HG03439 (cell line): ENCODE data around the gene EIF2B1.
A peak's percentile ranks its signal among the peaks of the same experiment; 100 is the strongest.

ENCODE experiments used
- ATAC-seq: cut with Tn5 transposase; IDR thresholded peaks from one replicate; pipeline ENCODE4 v1.9.1; 2021; ENCODE audit warnings: mild to moderate bottlenecking, moderate library complexity; ENCODE audit not compliant: unreplicated experiment

Gene EIF2B1

GRCh38 chr12:123633379-123634141 lies at the start of gene EIF2B1, which contains the start of gene GTF2H3:
TSS of gene EIF2B1 (minus strand) at chr12:123633686. CDS start at chr12:123633557, 129 bp downstream.
TSS of gene GTF2H3 (plus strand) at chr12:123633829. CDS start at chr12:123633860, 31 bp downstream.
- ATAC-seq, result peak; percentile 95

GRCh38 chr12:123681605-123682004 lies 48.1 kb upstream of the EIF2B1 start:
- ATAC-seq, result no peak

GRCh38 chr12:123678981-123679380 lies 45.5 kb upstream of the EIF2B1 start:
- ATAC-seq, result no peak

- no peak for ATAC-seq
These were observed 43.3 kb upstream of the EIF2B1 start for GRCh38 chr12:123676616-123677320.

GRCh38 chr12:123675436-123675835 lies 42.0 kb upstream of the EIF2B1 start:
- no peak for ATAC-seq

GRCh38 chr12:123671876-123672275 lies 38.4 kb upstream of the EIF2B1 start:
- ATAC-seq, result no peak

GRCh38 chr12:123670882-123671728 lies 37.6 kb upstream of the EIF2B1 start, which contains the start of gene TCTN2:
TSS of gene TCTN2 (plus strand) at chr12:123671113. CDS start at chr12:123671241, 128 bp downstream.
- ATAC-seq, result peak; percentile 96

- ATAC-seq, result no peak
These were observed 34.3 kb upstream of the EIF2B1 start for GRCh38 chr12:123667771-123668170.

GRCh38 chr12:123659996-123660727 lies 26.7 kb upstream of the EIF2B1 start:
- no peak for ATAC-seq

GRCh38 chr12:123657211-123657610 lies 23.7 kb upstream of the EIF2B1 start:
- no peak for ATAC-seq

GRCh38 chr12:123656392-123656791 lies 22.9 kb upstream of the EIF2B1 start:
- no peak for ATAC-seq

- ATAC-seq, result peak; percentile 80
These were observed 21.9 kb upstream of the EIF2B1 start for GRCh38 chr12:123655420-123655819.

- ATAC-seq, result no peak
These were observed 20.7 kb upstream of the EIF2B1 start for GRCh38 chr12:123654129-123654701.

- no peak for ATAC-seq
These were observed 14.9 kb upstream of the EIF2B1 start for GRCh38 chr12:123648401-123648800.

GRCh38 chr12:123645878-123646277 lies 12.4 kb upstream of the EIF2B1 start:
- ATAC-seq, result no peak

GRCh38 chr12:123645380-123645779 lies 11.9 kb upstream of the EIF2B1 start:
- no peak for ATAC-seq

- no peak for ATAC-seq
These were observed 10.4 kb upstream of the EIF2B1 start for GRCh38 chr12:123643911-123644310.

- no peak for ATAC-seq
These were observed 666 bp upstream of the EIF2B1 start for GRCh38 chr12:123634142-123634561.

- ATAC-seq, result no peak
These were observed 11.6 kb downstream of the EIF2B1 start for GRCh38 chr12:123621619-123622530.
